Fibroblast of mammary gland (primary cell): ENCODE data around the gene SAXO1.

ENCODE experiments used
- DNase-seq: peaks from one replicate; pipeline ENCODE4 v3.0.0-alpha.2; 2010; ENCODE audit warnings: low read depth
- H3K4me3 ChIP-seq: 2 replicates; pipeline ENCODE4 v1.5.1; 2011; ENCODE audit warnings: low read depth, mild to moderate bottlenecking, low read length, moderate library complexity; ENCODE audit not compliant: control insufficient read depth
- TF ChIP-seq, protein P1 (sequence below): conservative IDR thresholded peaks from 2 replicates; pipeline ENCODE4 v1.5.1; 2011; ENCODE audit warnings: low read depth, low read length, inconsistent platforms; ENCODE audit not compliant: control insufficient read depth, insufficient read depth

SAXO1 gene

GRCh38 chr9:19048966-19049916 lies 16.2 kb upstream of the SAXO1 start, which contains the start of gene RRAGA:
TSS of gene RRAGA (plus strand) at chr9:19049427. CDS start at chr9:19049660, 233 bp downstream.
- peak; percentile 95 for DNase-seq
- peak within 1 kb of the TSS; percentile 96 for H3K4me3 ChIP-seq
- TF ChIP-seq, protein P1, sequence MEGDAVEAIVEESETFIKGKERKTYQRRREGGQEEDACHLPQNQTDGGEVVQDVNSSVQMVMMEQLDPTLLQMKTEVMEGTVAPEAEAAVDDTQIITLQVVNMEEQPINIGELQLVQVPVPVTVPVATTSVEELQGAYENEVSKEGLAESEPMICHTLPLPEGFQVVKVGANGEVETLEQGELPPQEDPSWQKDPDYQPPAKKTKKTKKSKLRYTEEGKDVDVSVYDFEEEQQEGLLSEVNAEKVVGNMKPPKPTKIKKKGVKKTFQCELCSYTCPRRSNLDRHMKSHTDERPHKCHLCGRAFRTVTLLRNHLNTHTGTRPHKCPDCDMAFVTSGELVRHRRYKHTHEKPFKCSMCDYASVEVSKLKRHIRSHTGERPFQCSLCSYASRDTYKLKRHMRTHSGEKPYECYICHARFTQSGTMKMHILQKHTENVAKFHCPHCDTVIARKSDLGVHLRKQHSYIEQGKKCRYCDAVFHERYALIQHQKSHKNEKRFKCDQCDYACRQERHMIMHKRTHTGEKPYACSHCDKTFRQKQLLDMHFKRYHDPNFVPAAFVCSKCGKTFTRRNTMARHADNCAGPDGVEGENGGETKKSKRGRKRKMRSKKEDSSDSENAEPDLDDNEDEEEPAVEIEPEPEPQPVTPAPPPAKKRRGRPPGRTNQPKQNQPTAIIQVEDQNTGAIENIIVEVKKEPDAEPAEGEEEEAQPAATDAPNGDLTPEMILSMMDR: peak; percentile 70

GRCh38 chr9:19036611-19037010 lies 3.6 kb upstream of the SAXO1 start:
- H3K4me3 ChIP-seq: no peak overlapping the region
- DNase-seq: no peak
- TF ChIP-seq, protein P1: peak; percentile 16

GRCh38 chr9:19032406-19032805 lies 603 bp downstream of the SAXO1 start:
- no peak overlapping the region for H3K4me3 ChIP-seq
- TF ChIP-seq, protein P1: no peak
- DNase-seq: no peak

DNA sequence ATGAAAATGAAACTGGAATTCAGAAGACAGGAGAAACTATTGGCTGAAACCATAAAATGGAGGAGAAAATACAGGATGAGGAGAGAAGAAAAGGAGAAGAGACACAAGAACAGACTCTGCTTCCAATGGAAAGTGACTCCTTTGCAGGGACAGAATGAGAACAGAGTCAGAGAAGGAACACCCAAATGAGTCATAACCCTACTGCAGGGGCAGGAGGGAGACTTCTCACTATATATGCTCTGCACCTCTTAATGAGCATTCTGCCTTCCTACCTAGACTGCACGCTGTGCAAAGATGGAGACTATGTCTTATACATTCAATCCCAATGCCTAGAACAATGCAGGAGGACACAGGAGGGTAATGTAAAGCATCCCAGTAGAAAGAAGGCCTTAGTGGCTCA lies 2.1 kb downstream of the SAXO1 start:
- DNase-seq: no peak
- TF ChIP-seq, protein P1: no peak
- H3K4me3 ChIP-seq: no peak overlapping the region

GRCh38 chr9:19028835-19029451 lies 4.1 kb downstream of the SAXO1 start:
- H3K4me3 ChIP-seq: no peak overlapping the region
- TF ChIP-seq, protein P1: peak; percentile 64
- peak; percentile 77 for DNase-seq

GRCh38 chr9:19027825-19028224 lies 5.2 kb downstream of the SAXO1 start:
- H3K4me3 ChIP-seq: no peak overlapping the region
- no peak for DNase-seq
- TF ChIP-seq, protein P1: no peak
